ENCODE data around the gene MTX1. TPM values are rescaled to one million over a fixed set of nuclear protein-coding genes. Genes with fewer than 3 reads are reported as not detected.

Gene MTX1
- total RNA-seq, 1 experiment from 2014 or later, result 69.1 TPM

- no peak for TF ChIP-seq ZBTB33 (IDR thresholded peaks at IDR 0.05; ENCODE audit: extremely low read depth, insufficient replicate concordance, low read length)
Observed at GRCh38 chr1:155168456-155169210, 39.9 kb upstream of the MTX1 start (continued).

GRCh38 chr1:155169541-155169940 lies 39.0 kb upstream of the MTX1 start:
- H2AFZ ChIP-seq (ENCODE audit: low read depth, low read length, poor library complexity, severe bottlenecking), result no peak overlapping the region
- no peak overlapping the region for H3K27ac ChIP-seq (ENCODE audit: low read depth, low read length)
- ChIA-PET RAD21 (ENCODE audit: low non-redundant PET in 1 of 2, low total read pairs in 2 of 2, uncharacterized antibody in 2 of 2, unreplicated experiment in 2 of 2) (no interaction called here), POLR2A (interaction anchor here (0.5 to 0.6 kb wide), 2 partner anchors 18 to 79 kb away, joined by 3 to 4 read pairs; no protein-coding TSS in a partner anchor), CTCF (interaction anchor here (0.8 to 3.6 kb wide), 2 partner anchors 78 to 85 kb away, joined by 5 to 21 read pairs; no protein-coding TSS in a partner anchor)
- no peak overlapping the region for H3K9ac ChIP-seq (ENCODE audit: low read length)
- H3K36me3 ChIP-seq (ENCODE audit: control insufficient read depth in 1 of 2, insufficient read depth in 2 of 2, low read length in 2 of 2), result peaks cover 2 to 7% of the 10 kb centered on the region in 2 experiments; a peak in 3 of 4 replicates
- intact Hi-C loops (cut with micrococcal nuclease), result loop anchor here (5.0 kb wide), 1 partner anchor 57 kb away; no protein-coding TSS in a partner anchor
- no peak for ATAC-seq
- H3K9me3 ChIP-seq (ENCODE audit: control insufficient read depth in 1 of 2, insufficient read depth in 1 of 2, low read depth in 1 of 2, low read length in 2 of 2), result no peaks in the 10 kb centered on the region
- H3K79me2 ChIP-seq (ENCODE audit: insufficient read depth, low read length), result peaks cover 25% of the 10 kb centered on the region
- no TSS peak for BruUV-seq (replicated peaks)
- H3K4me1 ChIP-seq (ENCODE audit: control insufficient read depth in 1 of 2, insufficient read depth in 2 of 2, low read length in 2 of 2), result peaks cover 9 to 32% of the 10 kb centered on the region in 2 experiments; a peak in 3 of 4 replicates
- no peaks in the 10 kb centered on the region for H3K27me3 ChIP-seq (ENCODE audit: insufficient read depth, low read length)
- TF ChIP-seq MAX (IDR thresholded peaks at IDR 0.05) (no peak), CBX3 (IDR thresholded peaks at IDR 0.05; ENCODE audit: low read depth) (no peak)
- DNase-seq (ENCODE audit: low read depth, low spot score), result no peak
- H3K4me2 ChIP-seq (ENCODE audit: low read length), result no peak overlapping the region
- H3K4me3 ChIP-seq (replicated peaks in 1 of 2; ENCODE audit: low read depth in 1 of 2, low read length in 2 of 2), result no peak overlapping the region
- H4K20me1 ChIP-seq (ENCODE audit: insufficient read depth), result no peaks in the 10 kb centered on the region
- no peaks in the 10 kb centered on the region for H3K9me2 ChIP-seq (ENCODE audit: insufficient read depth)
